Sigmoid colon (tissue), 7 donors: ENCODE data around the gene TPSB2. TPM values are rescaled to one million over a fixed set of nuclear protein-coding genes. Genes with fewer than 3 reads are reported as not detected.
"Not testable (repeated sequence)": the region's sequence is repeated elsewhere in the genome, so short reads cannot be mapped to it uniquely, and the experiment has no call there.

ENCODE experiments used
- DNase-seq: peaks from one replicate; pipeline ENCODE4 v3.0.0-alpha.2; 2019
- H3K27ac ChIP-seq, 4 donors: fragments of 200-600 bp; sonication (generic); one replicate each; pipeline ENCODE4 v1.5.1; 2016 to 2019; ENCODE audit warnings: mild to moderate bottlenecking in 1 of 4
- H3K27me3 ChIP-seq, 3 donors: fragments of 200-600 bp; sonication (generic); one replicate each; pipeline ENCODE4 v1.5.1; 2019; ENCODE audit warnings: mild to moderate bottlenecking in 1 of 3
- H3K36me3 ChIP-seq, 4 donors: fragments of 200-600 bp; sonication (generic); one replicate each; pipeline ENCODE4 v1.5.1; 2016 to 2019
- H3K4me1 ChIP-seq, 4 donors: fragments of 200-600 bp; sonication (generic); one replicate each; pipeline ENCODE4 v1.5.1; 2017 to 2019
- H3K4me3 ChIP-seq, 4 donors: fragments of 200-600 bp; sonication (generic); one replicate each; pipeline ENCODE4 v1.5.1; 2017 to 2019; ENCODE audit warnings: mild to moderate bottlenecking in 2 of 4, moderate library complexity in 1 of 4
- H3K9me3 ChIP-seq, 4 donors: fragments of 200-600 bp in 3 of 4; sonication (generic) in 3 of 4; one replicate each; pipeline versions ENCODE4 v1.5.1 to v1.6.1; 2013 to 2019
- CTCF ChIP-seq, 4 experiments: fragments of 450-650 bp in 3 of 4; fragments of 200-600 bp in 1 of 4; IDR thresholded peaks; one replicate each; pipeline ENCODE4 v1.5.1; 2016 to 2019; ENCODE audit warnings: antibody characterized with exemption in 4 of 4, mild to moderate bottlenecking in 3 of 4, moderate library complexity in 2 of 4
- EP300 ChIP-seq, 4 donors: sonication (generic); formaldehyde crosslinking; IDR thresholded peaks; one replicate each; pipeline ENCODE4 v1.6.1; 2017; ENCODE audit warnings: antibody characterized with exemption in 4 of 4
- POLR2A ChIP-seq, 2 donors: fragments of 450-650 bp; IDR thresholded peaks; one replicate each; pipeline ENCODE4 v1.6.1; 2016; ENCODE audit warnings: antibody characterized with exemption in 2 of 2, mild to moderate bottlenecking in 2 of 2, moderate library complexity in 2 of 2
- POLR2AphosphoS5 ChIP-seq, 4 donors: sonication (generic); formaldehyde crosslinking; IDR thresholded peaks; one replicate each; pipeline ENCODE4 v1.6.1; 2017; ENCODE audit warnings: antibody characterized with exemption in 4 of 4
- WGBS, 2 donors: extraction: QIAGEN DNeasy Blood & Tissue Kit; methylation state at CpG; one replicate each; pipeline ENCODE4 v1.1.7; 2013; 5-methylcytosine and 5-hydroxymethylcytosine counted together
- intact Hi-C: fragments of 100-400 bp; cut with DNase I; formaldehyde crosslinking; loops from one replicate; pipeline ENCODE4 v1.15.1; 2023
- polyA plus RNA-seq, 3 donors: library from polyadenylated mRNA; stranded (reverse); fragments of 200-250 nt; gene quantifications; one replicate each; pipeline ENCODE4 v1.2.3, GENCODE V29; 2013
- total RNA-seq, 4 donors: library from RNA; depleted of rRNA; stranded (reverse); fragments of >200 nt; gene quantifications; one replicate each; pipeline ENCODE4 v1.1.0, GENCODE V29; 2016
- donor health status: healthy with polysubstance abuse.
- donor health status: Bipolar disorder and iron deficiency.
- donor health status: healthy.

Gene TPSB2
- total and polyA plus RNA-seq, 7 donors = 7.9 to 182 (median 13.3) TPM

- H3K27me3 ChIP-seq = peaks cover 0 to 20% (median 10%) of the 10 kb centered on the region in 3 donors
- H3K36me3 ChIP-seq = no peaks in the 10 kb centered on the region
- intact Hi-C loops = no loop called here
- TF ChIP-seq POLR2AphosphoS5 (IDR thresholded peaks at IDR 0.05) = no peak
- no peak for TF ChIP-seq EP300 (IDR thresholded peaks at IDR 0.05)
- TF ChIP-seq POLR2A (IDR thresholded peaks at IDR 0.05) = no peak
- TF ChIP-seq CTCF (IDR thresholded peaks at IDR 0.05) = no peak
- DNase-seq = no peak
- H3K27ac ChIP-seq = no peak overlapping the region
- no peak overlapping the region for H3K4me3 ChIP-seq
- peaks cover 0 to 11% (median 9%) of the 10 kb centered on the region in 4 donors for H3K4me1 ChIP-seq
- 33 to 69% methylated on average over 9 of the region's 9 CpGs for WGBS, 2 donors
- H3K9me3 ChIP-seq = no peaks in the 10 kb centered on the region
Observed at GRCh38 chr16:1272453-1273198, 42.6 kb upstream of the TPSB2 start.

- H3K27ac ChIP-seq, H3K36me3 ChIP-seq, H3K4me3 ChIP-seq, H3K9me3 ChIP-seq, intact Hi-C loops: not testable (repeated sequence)
- TF ChIP-seq POLR2AphosphoS5 (IDR thresholded peaks at IDR 0.05) = peak in 1 of 4 donors; percentile 55
- peak; percentile 71 for DNase-seq
- peaks cover 0 to 11% (median 9%) of the 10 kb centered on the region in 4 donors for H3K4me1 ChIP-seq
- WGBS, 2 donors = 8 to 24% methylated on average over 19 of the region's 19 CpGs
- peaks cover 0 to 12% (median 2%) of the 10 kb centered on the region in 3 donors for H3K27me3 ChIP-seq
Observed at GRCh38 chr16:1271724-1272413, 41.9 kb upstream of the TPSB2 start.

DNA sequence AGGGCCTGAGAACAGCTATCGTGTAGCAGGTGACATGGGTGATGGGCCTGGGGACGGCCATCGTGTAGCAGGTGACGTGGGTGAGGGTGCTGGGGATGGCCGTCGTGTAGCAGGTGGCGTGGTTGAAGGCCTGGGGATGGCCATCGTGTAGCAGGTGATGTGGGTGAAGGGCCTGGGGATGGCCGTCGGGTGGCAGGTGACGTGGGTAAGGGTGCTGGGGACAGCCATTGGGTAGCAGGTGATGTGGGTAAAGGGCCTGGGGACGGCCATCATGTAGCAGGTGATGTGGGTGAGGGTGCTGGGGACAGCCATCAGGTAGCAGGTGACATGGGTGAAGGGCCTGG lies 41.4 kb upstream of the TPSB2 start:
- DNase-seq = no peak
- Histone ChIP-seq H3K36me3 (no peaks in the 10 kb centered on the region), H3K9me3 (no peaks in the 10 kb centered on the region), H3K4me3 (no peak overlapping the region), H3K27me3 (peaks cover 0 to 12% (median 0%) of the 10 kb centered on the region in 3 donors), H3K27ac (no peak overlapping the region), H3K4me1 (peaks cover 0 to 11% (median 9%) of the 10 kb centered on the region in 4 donors)
- intact Hi-C loops = no loop called here
- 30 to 76% methylated on average over 12 of the region's 12 CpGs for WGBS, 2 donors
- no peak for TF ChIP-seq CTCF (IDR thresholded peaks at IDR 0.05)
- no peak for TF ChIP-seq POLR2A (IDR thresholded peaks at IDR 0.05)
- no peak for TF ChIP-seq EP300 (IDR thresholded peaks at IDR 0.05)
- TF ChIP-seq POLR2AphosphoS5 (IDR thresholded peaks at IDR 0.05) = no peak

GRCh38 chr16:1269418-1269817 lies 39.4 kb upstream of the TPSB2 start:
- H3K9me3 ChIP-seq, H3K36me3 ChIP-seq, H3K27ac ChIP-seq, H3K4me3 ChIP-seq, intact Hi-C loops, DNase-seq, H3K27me3 ChIP-seq: not testable (repeated sequence)
- WGBS, 2 donors = 83 to 92% methylated on average over 7 of the region's 7 CpGs
- peaks cover 0 to 11% (median 9%) of the 10 kb centered on the region in 4 donors for H3K4me1 ChIP-seq

- TF ChIP-seq CTCF (IDR thresholded peaks at IDR 0.05) = no peak
- no peak for TF ChIP-seq EP300 (IDR thresholded peaks at IDR 0.05)
- TF ChIP-seq POLR2AphosphoS5 (IDR thresholded peaks at IDR 0.05) = no peak
- no peak for TF ChIP-seq POLR2A (IDR thresholded peaks at IDR 0.05)
- 86 to 89% methylated on average over 19 of the region's 19 CpGs for WGBS, 2 donors
- H3K36me3 ChIP-seq = no peaks in the 10 kb centered on the region
- no peak overlapping the region for H3K4me3 ChIP-seq
- no peaks in the 10 kb centered on the region for H3K9me3 ChIP-seq
- DNase-seq = no peak
- no peaks in the 10 kb centered on the region for H3K4me1 ChIP-seq
- intact Hi-C loops = no loop called here
- H3K27me3 ChIP-seq = peaks cover 3 to 39% (median 18%) of the 10 kb centered on the region in 3 donors
- H3K27ac ChIP-seq = no peak overlapping the region
Observed at GRCh38 chr16:1265826-1266225, 35.8 kb upstream of the TPSB2 start.
